HCT116 (cell line): ENCODE results near the gene RAB5IF.

Experiments
- CTCF ChIP-seq, 3 experiments: fragments of 200-600 bp in 1 of 3; sonication (generic) in 1 of 3; IDR thresholded peaks in 2 of 3; conservative IDR thresholded peaks in 1 of 3; 2 replicates each; pipeline ENCODE4 v1.5.1; 2012 to 2017; ENCODE audit warnings: low read depth in 2 of 3, low read length in 2 of 3, antibody characterized with exemption in 1 of 3, borderline replicate concordance in 1 of 3, control low read depth in 1 of 3, mild to moderate bottlenecking in 1 of 3, mixed read lengths in 1 of 3, mixed run types in 1 of 3, moderate library complexity in 1 of 3; ENCODE audit not compliant: insufficient read depth in 1 of 3
- EZH2 ChIP-seq: fragments of 200-600 bp; sonication (generic); IDR thresholded peaks from 2 replicates; pipeline ENCODE4 v1.6.1; 2017; ENCODE audit warnings: antibody characterized with exemption, mixed run types
- POLR2AphosphoS5 ChIP-seq: IDR thresholded peaks from 2 replicates; pipeline ENCODE4 v1.6.1; 2011; ENCODE audit warnings: mild to moderate bottlenecking, low read depth, low read length, moderate library complexity

GRCh38 chr20:36632147-36632486 lies 26.5 kb downstream of the RAB5IF start:
- TF ChIP-seq CTCF (IDR thresholded peaks at IDR 0.05 in 2 of 3, conservative IDR thresholded peaks at IDR 0.05 in 1 of 3; ENCODE audit: borderline replicate concordance in 1 of 3, insufficient read depth in 1 of 3, low read depth in 2 of 3, low read length in 2 of 3): no peak
- TF ChIP-seq EZH2: no peak
- TF ChIP-seq POLR2AphosphoS5: no peak
